Astrocyte of the spinal cord (primary cell): Measurements from ENCODE around the gene MIPEP.

Experiments
- DNase-seq: peaks from one replicate; pipeline ENCODE4 v3.0.0; 2011; ENCODE audit warnings: low read depth, low spot score
- H3K4me3 ChIP-seq: 2 replicates; pipeline ENCODE4 v1.5.1; 2011; ENCODE audit warnings: low read depth, mild to moderate bottlenecking, low read length, moderate library complexity
- in situ Hi-C: cut with HindIII; loops from 2 replicates; pipeline ENCODE4 v1.10.0; 2017; ENCODE audit warnings: low sequenced_read_pairs
- TF ChIP-seq, protein P1 (sequence below): IDR thresholded peaks from 2 replicates; pipeline ENCODE4 v1.5.1; 2012; ENCODE audit warnings: low read depth, mild to moderate bottlenecking, low read length, inconsistent platforms

The MIPEP gene

DNA sequence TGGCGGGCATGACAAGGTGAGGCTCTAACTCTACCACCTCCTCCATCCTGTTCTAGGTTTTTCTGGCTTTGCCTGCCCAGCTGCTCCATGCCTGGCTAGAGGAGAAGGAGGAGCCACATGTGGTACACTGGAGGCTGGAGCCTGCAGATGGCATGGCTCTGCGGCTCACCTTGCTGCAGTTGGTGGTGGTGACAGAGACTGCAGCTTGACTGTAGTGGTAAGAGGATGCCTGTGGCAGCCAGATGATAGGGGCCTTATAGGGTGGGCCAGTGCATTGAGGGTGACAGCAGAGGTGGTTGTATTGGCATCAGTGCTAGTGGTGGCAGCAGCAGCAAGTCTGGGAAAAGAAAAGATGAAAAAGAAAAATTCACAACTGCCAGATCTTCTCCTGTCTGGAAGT lies 172.8 kb downstream of the MIPEP start:
- DNase-seq, result no peak
- TF ChIP-seq, protein P1, sequence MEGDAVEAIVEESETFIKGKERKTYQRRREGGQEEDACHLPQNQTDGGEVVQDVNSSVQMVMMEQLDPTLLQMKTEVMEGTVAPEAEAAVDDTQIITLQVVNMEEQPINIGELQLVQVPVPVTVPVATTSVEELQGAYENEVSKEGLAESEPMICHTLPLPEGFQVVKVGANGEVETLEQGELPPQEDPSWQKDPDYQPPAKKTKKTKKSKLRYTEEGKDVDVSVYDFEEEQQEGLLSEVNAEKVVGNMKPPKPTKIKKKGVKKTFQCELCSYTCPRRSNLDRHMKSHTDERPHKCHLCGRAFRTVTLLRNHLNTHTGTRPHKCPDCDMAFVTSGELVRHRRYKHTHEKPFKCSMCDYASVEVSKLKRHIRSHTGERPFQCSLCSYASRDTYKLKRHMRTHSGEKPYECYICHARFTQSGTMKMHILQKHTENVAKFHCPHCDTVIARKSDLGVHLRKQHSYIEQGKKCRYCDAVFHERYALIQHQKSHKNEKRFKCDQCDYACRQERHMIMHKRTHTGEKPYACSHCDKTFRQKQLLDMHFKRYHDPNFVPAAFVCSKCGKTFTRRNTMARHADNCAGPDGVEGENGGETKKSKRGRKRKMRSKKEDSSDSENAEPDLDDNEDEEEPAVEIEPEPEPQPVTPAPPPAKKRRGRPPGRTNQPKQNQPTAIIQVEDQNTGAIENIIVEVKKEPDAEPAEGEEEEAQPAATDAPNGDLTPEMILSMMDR, result no peak
- in situ Hi-C loops, result no loop called here
- H3K4me3 ChIP-seq, result no peak overlapping the region

DNA sequence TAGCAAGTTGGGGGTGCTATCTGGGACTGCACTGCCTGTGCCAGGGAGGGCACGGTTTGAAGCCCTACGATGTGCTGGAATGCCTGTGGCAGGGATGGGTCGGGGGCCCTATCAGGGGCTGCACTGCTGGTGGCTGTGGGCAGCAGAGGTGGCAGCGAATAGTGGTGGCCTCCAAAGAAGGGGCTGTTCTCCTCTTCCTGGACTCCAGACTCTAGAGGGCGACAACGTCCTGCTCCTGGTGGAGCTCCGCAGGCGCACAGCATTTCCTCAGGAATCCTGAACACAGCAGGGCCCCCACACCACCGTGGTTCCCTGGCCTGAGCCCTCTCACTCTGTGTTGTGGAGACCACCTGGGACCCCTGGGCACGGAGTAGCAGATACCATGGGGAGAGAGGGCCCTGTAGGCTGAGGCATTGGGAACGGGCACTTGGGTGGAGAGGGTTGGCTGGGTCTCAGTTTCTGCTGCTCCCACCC lies 173.4 kb downstream of the MIPEP start:
- DNase-seq, result no peak
- H3K4me3 ChIP-seq, result no peak overlapping the region
- in situ Hi-C loops, result no loop called here
- TF ChIP-seq, protein P1, result peak; percentile 35

DNA sequence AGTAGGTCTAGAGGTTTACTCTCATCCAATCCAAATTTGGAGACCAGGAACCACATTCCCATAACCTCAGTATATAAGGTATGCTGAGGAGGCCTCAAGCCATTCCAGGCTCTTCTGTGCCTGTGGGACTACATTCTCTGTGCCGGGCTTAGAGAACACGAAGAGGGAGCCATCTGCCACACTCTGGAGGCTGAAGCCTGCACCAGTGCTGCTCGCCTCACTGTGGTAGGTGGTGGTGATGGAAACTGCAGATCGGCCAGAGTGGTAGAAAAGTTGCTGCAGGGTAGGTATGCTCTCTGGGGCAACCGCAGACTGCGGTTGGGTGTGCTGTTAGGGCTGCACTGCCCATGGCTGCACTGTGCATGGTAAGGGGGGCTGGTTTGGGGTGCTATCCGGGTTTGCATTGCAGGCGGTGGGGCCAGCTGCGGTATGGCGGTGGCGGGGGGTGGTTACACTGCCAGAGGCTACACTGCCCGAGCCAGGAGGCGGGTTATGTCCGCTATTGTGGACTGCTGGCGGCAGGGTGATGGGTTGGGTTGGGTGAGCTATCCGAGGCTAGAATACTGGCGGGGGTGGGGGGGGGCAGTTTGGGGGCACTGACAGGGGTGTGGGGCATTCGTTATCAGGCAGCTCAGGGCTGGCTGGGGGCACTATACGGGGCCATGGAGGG lies 174.0 kb downstream of the MIPEP start:
- DNase-seq, result no peak
- H3K4me3 ChIP-seq, result no peak overlapping the region
- in situ Hi-C loops, result no loop called here
- TF ChIP-seq, protein P1, result no peak

DNA sequence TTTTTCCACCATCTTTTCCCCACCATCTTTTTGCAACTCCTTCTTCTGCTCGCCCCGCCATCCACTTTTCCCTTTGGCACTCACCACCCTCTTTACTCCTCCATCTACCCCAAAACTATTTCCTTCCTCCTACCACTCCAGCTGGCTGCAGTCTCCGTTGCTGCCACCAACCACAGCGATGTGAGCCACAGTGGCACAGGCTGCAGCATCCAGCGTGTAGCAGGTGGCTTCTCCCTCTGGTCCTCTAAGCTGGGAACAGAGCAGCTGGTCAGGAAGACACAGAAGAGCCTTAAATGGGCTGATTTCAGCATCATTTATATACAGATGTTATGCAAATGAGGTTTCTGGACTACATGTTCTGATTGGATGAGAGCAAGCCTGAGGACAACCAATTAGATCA lies 174.5 kb downstream of the MIPEP start:
- no peak for DNase-seq
- no peak overlapping the region for H3K4me3 ChIP-seq
- in situ Hi-C loops, result no loop called here
- TF ChIP-seq, protein P1, result no peak

DNA sequence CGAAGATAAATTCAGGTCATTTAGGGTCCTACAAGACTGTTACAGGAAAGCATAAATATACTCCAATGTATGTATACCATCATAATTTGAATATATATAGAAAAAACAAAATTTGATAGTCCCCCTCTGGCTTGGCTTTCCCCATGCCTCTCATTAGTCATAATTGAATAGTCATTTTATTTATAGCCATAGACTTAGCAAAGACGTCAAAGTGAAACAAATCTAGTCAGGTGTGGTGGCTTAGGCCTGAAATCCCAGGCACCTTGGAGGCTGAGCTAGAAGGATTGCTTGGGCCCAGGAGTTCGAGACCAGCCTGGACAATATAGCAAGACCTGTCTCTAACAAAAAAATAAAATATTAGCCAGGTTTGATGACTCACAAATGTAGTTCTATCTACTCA lies 177.8 kb downstream of the MIPEP start:
- in situ Hi-C loops, result no loop called here
- H3K4me3 ChIP-seq, result no peak overlapping the region
- DNase-seq, result no peak
- TF ChIP-seq, protein P1, result no peak

DNA sequence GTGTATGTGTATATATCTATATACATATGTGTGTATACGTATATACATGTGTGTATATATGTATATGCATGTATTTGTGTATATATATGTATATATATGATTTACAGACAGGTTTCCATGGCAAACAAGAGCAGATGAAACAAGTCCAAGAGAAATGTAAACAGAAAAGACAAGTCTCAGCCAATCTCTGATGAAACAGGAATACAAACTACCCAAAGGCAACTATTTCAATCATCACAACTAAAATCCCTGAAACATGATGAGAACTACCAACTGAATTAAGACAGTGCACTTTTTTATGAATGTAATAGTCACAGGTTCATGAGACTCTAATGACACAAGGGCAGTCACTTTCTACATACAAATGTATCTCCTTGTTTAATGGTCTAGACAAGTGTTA lies 178.8 kb downstream of the MIPEP start:
- DNase-seq, result no peak
- TF ChIP-seq, protein P1, result no peak
- in situ Hi-C loops, result no loop called here
- no peak overlapping the region for H3K4me3 ChIP-seq

DNA sequence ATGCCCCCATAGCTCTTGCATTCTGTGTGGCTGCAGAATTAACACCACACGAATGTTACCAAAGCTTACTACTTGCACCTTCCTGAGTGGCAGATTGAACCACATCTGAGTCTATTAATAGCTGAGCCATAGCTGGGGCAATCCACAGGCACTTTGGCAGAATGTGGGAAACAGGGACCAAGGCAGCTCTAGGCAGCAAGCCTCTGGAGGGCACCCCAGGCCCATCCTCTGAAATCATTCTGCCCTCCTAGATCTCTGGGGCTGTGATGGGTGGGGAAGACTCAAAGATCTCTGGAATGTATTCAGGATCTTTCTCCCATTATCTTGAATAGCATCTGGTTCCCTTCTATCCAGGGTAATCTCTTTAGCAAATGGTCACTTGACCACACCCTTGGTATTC lies 179.7 kb downstream of the MIPEP start:
- no peak overlapping the region for H3K4me3 ChIP-seq
- DNase-seq, result no peak
- in situ Hi-C loops, result no loop called here
- TF ChIP-seq, protein P1, result peak; percentile 3
